ENCODE data around the gene TRA2B.
"Not testable (repeated sequence)": the region's sequence is repeated elsewhere in the genome, so short reads cannot be mapped to it uniquely, and the experiment has no call there.

TRA2B gene

GRCh38 chr3:185926445-185926844 lies 11.4 kb downstream of the TRA2B start:
- DNase-seq = no peak

GRCh38 chr3:185925353-185925752 lies 12.5 kb downstream of the TRA2B start:
- no peak for DNase-seq

GRCh38 chr3:185924375-185924774 lies 13.4 kb downstream of the TRA2B start:
- DNase-seq = no peak

- DNase-seq = no peak
Measured at GRCh38 chr3:185920184-185920583, 17.6 kb downstream of the TRA2B start.

GRCh38 chr3:185916042-185916833 lies 21.6 kb downstream of the TRA2B start:
- no peak for DNase-seq

DNA sequence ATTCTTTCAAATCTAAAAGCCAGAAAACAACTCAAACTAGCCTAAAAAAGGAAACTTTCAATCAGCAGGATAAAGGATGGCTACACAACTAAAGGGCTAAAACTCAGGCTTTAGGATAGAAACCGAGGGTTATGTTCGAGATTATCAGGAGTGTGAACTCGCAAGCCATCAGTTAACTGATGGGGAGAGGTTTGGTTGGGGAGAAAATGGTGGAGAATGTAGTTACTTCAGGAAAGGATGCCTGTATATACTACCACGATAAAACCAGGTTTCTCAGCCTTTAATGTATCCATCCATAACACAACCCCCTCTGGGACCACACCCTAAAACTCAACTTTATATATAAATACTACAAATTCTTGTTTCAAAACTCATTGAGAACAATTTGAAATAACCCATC lies 22.2 kb downstream of the TRA2B start:
- DNase-seq = no peak

GRCh38 chr3:185914911-185915629 lies 22.7 kb downstream of the TRA2B start:
- DNase-seq = no peak

DNA sequence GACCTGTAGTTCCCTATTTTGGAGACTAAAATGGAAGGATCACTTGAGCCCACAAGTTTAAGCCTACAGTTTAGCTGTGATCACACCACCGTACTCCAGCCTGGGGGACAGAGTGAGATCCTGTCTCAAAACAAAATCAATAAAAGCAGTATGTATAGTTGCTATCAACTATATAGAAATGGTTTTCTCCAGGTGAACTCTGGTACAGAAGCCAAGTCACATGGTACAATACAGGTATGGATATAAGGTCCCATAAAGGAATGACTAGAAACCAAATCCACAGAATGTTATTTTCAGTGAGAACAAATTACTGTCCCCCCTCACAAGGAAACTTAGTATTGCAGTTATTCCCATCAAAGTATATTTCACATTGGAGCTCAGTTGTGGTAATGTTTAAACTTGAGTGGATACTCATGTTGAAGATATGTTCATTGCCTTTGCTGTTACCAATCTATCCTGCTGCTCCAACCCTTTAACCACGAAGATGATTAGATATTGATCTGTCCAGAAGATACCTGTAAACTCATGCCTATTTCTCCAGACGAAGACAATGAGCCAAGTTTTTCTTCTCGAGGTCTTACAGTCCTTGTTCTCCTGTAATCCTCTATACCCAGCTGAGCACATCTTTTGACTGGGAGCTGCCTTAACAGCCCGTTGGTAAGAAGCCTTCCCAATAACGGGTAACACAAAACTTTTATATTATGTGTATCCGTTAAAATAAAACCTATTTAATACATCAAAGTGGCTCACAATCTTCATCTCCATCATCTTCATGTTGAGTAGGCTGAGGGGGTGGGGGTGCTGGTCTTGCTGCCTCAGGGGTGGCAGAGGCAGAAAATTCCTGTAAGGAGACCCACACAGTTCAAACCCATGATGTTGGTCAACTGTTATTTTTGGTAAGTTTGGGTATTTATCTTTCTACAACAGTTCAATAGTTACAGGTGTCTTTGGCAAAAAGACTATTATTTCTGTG lies 24.6 kb downstream of the TRA2B start:
- no peak for DNase-seq

DNA sequence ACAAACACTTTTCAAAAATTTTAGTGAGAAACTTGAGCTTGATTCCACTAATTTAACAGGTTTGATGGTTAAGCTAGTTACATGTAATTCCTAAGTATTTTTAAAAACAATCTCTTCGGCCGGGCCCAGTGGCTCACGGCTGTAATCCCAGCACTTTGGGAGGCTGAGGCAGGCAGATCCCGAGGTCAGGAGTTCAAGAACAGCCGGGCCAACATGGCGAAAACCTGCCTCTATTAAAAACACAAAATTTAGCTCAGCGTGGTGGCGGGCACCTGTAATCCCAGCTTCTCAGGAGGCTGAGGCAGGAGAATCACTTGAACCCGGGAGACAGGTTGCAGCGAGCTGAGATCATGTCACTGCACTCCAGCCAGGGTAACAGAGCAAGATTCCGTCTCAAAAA lies 25.3 kb downstream of the TRA2B start:
- DNase-seq = no peak

DNA sequence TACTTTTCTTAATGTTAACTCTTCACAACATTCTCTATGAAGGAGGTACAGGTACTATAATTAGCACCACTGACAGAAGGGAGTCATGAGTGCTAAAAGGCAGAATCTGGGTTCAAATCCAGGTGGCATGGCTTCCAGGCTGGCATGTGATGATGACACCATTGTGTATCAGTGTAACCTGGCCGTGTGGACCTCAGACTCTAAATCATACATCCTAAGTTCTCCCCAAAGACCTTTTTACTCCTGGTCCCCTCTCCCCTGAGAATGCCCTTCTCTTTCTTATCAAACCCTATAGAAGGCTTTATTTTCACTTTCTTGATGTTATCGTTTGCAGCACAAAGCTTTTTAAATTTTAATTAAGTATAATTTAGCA lies 26.8 kb downstream of the TRA2B start:
- not testable (repeated sequence) for DNase-seq

GRCh38 chr3:185910322-185911075 lies 27.3 kb downstream of the TRA2B start:
- not testable (repeated sequence) for DNase-seq

- not testable (repeated sequence) for DNase-seq
Measured at GRCh38 chr3:185909913-185910312, 27.9 kb downstream of the TRA2B start.

DNA sequence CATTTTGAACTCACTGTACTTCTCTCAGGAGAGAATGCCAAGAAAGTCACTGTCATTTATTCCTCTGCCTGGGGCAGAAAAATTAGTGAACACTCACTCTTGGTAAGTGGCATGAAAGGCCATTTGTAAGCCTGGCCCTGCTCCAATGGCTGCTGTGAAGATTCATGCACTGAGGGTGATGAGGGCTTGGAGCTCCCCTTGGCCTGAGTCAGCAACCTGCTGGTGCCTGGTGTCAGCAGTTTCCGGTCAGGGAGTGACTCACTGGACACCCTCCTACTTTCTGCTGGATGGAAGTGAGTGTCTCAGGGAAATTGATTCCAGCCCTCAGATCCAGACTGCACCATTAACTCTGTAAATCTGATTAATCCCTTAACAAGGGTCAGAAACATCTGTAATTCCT lies 37.6 kb downstream of the TRA2B start:
- DNase-seq = no peak

GRCh38 chr3:185896636-185897035 lies 41.2 kb downstream of the TRA2B start:
- no peak for DNase-seq

DNA sequence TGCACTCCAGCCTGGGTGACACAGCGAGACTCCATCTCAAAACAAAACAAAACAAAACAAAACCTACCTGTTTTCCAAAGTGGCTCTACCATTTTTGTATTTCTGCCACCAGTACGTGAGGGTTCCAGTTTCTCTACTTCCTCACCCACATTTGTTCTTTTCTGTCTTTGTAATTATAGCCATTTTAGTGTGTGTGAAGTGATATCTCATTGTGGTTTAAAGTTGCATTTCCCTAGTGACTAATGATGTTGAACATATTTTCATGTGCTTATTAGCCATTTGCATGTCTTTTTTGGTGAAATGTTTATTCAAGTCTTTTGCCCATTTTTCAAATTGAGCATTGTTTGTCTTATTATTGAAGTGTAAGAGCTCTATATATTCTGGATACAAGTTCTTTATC lies 50.7 kb downstream of the TRA2B start:
- no peak for DNase-seq

DNA sequence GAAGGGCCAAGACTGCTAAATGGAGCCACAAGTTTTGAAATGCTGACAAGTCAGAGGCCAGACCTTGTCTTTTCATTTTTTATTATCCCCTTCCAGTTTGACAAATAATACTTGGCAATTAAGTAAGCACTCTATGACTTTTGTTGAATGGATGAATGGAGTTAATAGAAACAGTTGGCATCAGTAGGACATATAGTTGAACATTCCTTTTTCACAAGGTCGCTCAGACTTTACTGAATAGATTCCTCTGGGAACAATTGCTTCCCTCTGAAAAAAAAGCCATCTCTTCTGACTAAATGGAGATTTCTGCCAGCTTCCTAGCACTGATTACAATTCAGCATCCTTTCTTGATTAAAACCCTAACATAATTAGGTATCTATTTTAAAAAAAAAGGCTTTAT lies 53.2 kb downstream of the TRA2B start:
- DNase-seq = no peak

DNA sequence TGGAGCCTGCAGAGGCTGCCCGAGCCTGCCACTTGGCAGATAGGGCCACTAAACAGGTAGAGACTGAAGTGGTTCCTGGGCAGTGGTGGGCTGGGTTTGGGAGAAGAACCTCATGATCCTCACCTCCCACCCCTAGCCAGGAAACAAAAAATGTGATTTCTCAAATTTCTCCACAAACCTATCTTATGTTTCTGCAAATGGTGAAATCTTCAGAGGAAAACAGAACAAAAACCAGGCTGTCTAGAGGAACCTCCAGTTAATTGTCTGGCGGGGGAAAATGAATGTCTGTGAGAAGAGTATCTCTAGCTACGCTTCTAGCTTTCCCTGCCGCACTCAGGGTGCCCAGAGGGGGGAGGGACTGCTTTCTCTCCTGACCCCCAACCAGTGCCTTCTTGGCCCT lies 55.9 kb downstream of the TRA2B start:
- DNase-seq = no peak

DNA sequence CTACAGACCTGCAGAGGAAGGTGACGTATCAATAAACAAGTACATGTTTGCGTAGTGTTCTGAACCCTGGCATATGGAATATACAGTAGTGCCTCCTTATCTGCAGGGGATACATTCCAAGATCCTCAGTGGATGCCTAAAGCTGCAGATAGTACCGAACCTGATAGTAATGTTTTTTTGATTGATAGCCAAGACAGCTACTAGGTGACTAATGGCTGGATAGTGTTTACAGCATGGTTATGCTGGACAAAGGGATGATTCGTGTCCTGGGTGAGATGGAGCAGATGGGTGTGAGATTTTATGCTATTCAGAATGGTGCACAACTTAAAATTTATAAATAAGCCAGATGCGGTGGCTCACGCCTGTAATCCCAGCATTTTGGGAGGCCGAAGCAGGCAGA lies 57.2 kb downstream of the TRA2B start:
- no peak for DNase-seq

DNA sequence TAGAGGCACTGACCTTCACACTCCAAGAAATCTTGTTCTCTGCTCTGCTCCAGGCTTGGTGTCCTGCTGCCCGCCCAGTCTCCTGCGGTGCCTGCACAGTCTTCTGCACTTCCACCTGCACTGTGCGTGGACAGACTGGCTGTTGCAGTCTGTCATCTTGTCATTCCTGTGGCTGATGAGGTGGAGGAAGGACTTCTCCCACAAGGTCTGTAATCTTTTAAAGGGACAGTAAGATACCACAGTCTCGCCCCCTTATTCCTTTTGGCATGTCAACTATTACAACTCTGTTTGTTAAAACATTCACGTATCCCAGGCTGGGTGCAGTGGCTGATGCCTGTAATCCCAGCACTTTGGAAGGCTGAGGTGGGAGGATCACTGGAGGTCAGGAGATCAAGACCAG lies 58.9 kb downstream of the TRA2B start:
- DNase-seq = no peak

DNA sequence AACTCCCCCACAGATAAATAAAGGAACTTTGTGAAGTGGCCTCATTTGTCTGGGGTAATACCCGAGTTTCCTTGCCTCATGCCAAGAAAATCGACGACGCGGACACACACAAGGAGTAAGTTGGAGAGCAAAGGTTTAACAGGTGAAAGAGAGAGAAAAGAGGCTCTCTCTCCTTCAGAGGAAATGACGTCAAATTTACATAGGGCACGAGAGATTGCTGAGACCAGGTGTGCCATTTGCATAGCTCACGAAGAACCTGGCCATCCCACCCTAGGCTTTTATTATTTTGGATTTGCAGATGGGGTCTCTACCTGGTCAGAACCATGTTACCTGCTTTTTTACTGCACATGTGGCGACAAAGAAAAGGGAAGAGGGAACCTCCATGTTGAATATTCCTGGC lies 63.7 kb downstream of the TRA2B start:
- no peak for DNase-seq

- DNase-seq = no peak
Measured at GRCh38 chr3:185867650-185868049, 70.2 kb downstream of the TRA2B start.

GRCh38 chr3:185866995-185867394 lies 70.8 kb downstream of the TRA2B start:
- no peak for DNase-seq

DNA sequence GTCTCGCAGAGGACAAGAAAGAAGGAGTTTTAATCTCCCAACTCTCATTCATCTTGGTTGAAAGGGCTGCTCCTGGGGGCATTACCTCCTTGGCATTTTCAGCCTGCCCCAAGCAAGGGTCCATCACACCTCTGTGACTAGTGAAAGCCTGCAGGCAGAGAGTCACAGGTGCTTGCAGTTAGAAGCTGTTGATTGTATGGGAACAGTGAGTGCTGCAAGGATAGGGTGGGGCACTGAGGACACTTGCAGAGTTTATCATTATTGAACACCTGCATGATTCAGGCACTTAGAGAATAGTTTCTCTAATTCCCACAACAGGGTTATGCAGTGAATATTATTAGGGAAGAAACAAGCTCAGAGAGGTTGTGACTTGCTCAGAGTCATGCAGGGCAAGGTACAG lies 71.3 kb downstream of the TRA2B start:
- no peak for DNase-seq
